ENCODE data around the gene CRTAC1.

CRTAC1 gene

GRCh38 chr10:97875391-97875790 is 155.0 kb downstream of the CRTAC1 start:
- TF ChIP-seq, protein P1, sequence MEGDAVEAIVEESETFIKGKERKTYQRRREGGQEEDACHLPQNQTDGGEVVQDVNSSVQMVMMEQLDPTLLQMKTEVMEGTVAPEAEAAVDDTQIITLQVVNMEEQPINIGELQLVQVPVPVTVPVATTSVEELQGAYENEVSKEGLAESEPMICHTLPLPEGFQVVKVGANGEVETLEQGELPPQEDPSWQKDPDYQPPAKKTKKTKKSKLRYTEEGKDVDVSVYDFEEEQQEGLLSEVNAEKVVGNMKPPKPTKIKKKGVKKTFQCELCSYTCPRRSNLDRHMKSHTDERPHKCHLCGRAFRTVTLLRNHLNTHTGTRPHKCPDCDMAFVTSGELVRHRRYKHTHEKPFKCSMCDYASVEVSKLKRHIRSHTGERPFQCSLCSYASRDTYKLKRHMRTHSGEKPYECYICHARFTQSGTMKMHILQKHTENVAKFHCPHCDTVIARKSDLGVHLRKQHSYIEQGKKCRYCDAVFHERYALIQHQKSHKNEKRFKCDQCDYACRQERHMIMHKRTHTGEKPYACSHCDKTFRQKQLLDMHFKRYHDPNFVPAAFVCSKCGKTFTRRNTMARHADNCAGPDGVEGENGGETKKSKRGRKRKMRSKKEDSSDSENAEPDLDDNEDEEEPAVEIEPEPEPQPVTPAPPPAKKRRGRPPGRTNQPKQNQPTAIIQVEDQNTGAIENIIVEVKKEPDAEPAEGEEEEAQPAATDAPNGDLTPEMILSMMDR (IDR thresholded peaks at IDR 0.05; ENCODE audit: borderline replicate concordance, insufficient read depth, low read depth, low read length) = no peak
- H3K4me3 ChIP-seq (ENCODE audit: low read depth, low read length) = no peak overlapping the region

- no peak overlapping the region for H3K4me3 ChIP-seq (ENCODE audit: low read depth, low read length)
- TF ChIP-seq, protein P1 (IDR thresholded peaks at IDR 0.05; ENCODE audit: borderline replicate concordance, insufficient read depth, low read depth, low read length) = no peak
These were observed 156.1 kb downstream of the CRTAC1 start for GRCh38 chr10:97874332-97874731.

DNA sequence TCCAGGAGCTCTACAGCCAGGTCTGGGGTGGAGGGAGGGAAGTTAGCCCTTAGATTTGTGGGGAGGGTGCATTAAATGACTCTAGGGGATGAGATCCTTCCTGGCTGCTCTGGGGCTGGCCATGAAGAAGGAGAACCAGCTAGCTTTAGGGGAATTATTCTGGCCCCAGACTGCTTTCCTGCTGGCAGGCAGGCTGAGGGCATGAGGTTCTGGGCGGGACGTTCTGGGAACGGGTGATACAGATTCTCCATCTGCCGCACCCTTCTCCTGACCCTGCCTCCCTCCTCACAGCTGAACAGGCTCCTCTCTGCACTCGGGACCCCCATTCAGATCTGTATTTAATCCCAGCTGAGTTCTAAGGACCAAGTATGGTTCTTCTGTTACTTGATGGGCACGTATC is 156.9 kb downstream of the CRTAC1 start:
- no peak overlapping the region for H3K4me3 ChIP-seq (ENCODE audit: low read depth, low read length)
- TF ChIP-seq, protein P1 (IDR thresholded peaks at IDR 0.05; ENCODE audit: borderline replicate concordance, insufficient read depth, low read depth, low read length) = no peak

GRCh38 chr10:97870990-97871389 is 159.4 kb downstream of the CRTAC1 start:
- no peak overlapping the region for H3K4me3 ChIP-seq (ENCODE audit: low read depth, low read length)
- TF ChIP-seq, protein P1 (IDR thresholded peaks at IDR 0.05; ENCODE audit: borderline replicate concordance, insufficient read depth, low read depth, low read length) = no peak

GRCh38 chr10:97869091-97870042 is 161.1 kb downstream of the CRTAC1 start:
- TF ChIP-seq, protein P1 (IDR thresholded peaks at IDR 0.05; ENCODE audit: borderline replicate concordance, insufficient read depth, low read depth, low read length) = peak; percentile 79
- H3K4me3 ChIP-seq (ENCODE audit: low read depth, low read length) = no peak overlapping the region

DNA sequence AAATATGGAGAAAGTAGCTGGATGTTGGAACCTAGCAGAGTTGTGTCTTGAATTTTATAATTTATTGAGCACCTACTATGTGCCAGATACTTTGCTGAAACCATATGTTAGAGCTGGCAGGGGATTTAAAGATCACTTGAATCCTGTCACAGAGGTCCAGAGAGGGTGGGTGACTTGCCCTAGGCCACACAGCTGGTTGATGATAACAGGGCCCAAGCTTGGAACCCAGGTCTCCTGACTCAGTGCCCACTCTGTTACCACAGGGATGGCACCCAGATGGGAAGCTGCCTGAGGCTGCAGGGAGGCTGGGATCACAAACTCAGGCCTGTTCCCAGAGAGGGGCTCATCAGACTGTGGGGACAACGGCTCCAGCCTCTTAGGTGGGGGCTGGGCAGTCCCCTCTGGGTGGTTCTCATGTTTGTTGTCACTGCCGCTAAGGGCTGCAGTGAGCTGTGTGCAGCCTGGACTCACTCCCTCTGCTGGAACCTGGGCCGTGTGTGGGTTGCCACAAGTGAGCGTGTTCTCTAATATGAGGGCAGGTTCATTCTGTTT is 162.2 kb downstream of the CRTAC1 start:
- H3K4me3 ChIP-seq (ENCODE audit: low read depth, low read length) = no peak overlapping the region
- TF ChIP-seq, protein P1 (IDR thresholded peaks at IDR 0.05; ENCODE audit: borderline replicate concordance, insufficient read depth, low read depth, low read length) = no peak

Data from GM12875 (cell line).